Left lung (tissue), 10 donors: ENCODE measurements around the gene TTC39C. TPM values are rescaled to one million over a fixed set of nuclear protein-coding genes. Genes with fewer than 3 reads are reported as not detected.

Experiments
- ATAC-seq: fragments of 200-7000 bp; cut with Tn5 transposase; one replicate; pipeline ENCODE4 v1.9.1; 2020; ENCODE audit warnings: moderate library complexity
- DNase-seq, 4 donors: peaks; one replicate each; pipeline ENCODE4 v3.0.0-alpha.2; 2013 to 2020
- H3K27ac ChIP-seq, 2 donors: fragments of 200-600 bp; sonication (generic) in 1 of 2; one replicate each; pipeline versions ENCODE4 v1.5.0 to v1.8.0; 2020 to 2021
- H3K27me3 ChIP-seq, 2 donors: fragments of 200-600 bp; sonication (generic) in 1 of 2; one replicate each; pipeline versions ENCODE4 v1.5.0 to v1.8.0; 2020 to 2021
- H3K36me3 ChIP-seq, 2 donors: fragments of 200-600 bp; sonication (generic) in 1 of 2; one replicate each; pipeline versions ENCODE4 v1.5.0 to v1.8.0; 2020 to 2021
- H3K4me1 ChIP-seq, 2 donors: fragments of 200-600 bp; one replicate each; pipeline ENCODE4 v1.8.0; 2021
- H3K4me3 ChIP-seq, 2 donors: fragments of 200-600 bp; sonication (generic) in 1 of 2; one replicate each; pipeline versions ENCODE4 v1.5.0 to v1.8.0; 2020 to 2021; ENCODE audit warnings: mild to moderate bottlenecking in 1 of 2
- H3K9me3 ChIP-seq, 2 donors: fragments of 200-600 bp; sonication (generic) in 1 of 2; one replicate each; pipeline versions ENCODE4 v1.5.0 to v1.8.0; 2020 to 2021
- CTCF ChIP-seq, 2 donors: fragments of 200-600 bp; sonication (generic) in 1 of 2; IDR thresholded peaks; one replicate each; pipeline versions ENCODE4 v1.5.0 to v1.8.0; 2021; ENCODE audit warnings: antibody characterized with exemption in 2 of 2
- intact Hi-C, 2 donors: fragments of 100-400 bp; cut with DNase I; formaldehyde crosslinking; loops; one replicate each; pipeline versions ENCODE4 v1.11.2 to v1.14.2; 2022
- polyA plus RNA-seq, 6 donors: library from polyadenylated mRNA; unstranded; fragments of 120-200 nt; gene quantifications; one replicate each; pipeline ENCODE4 v1.2.1, GENCODE V29; 2013; ENCODE audit not compliant: insufficient read length in 6 of 6
- total RNA-seq, 2 donors: library from RNA; stranded (reverse); fragmentation: NEBNext Ultra II Directional; extraction: Animal tissue kit (Norgen Biotek cat#: 25700); gene quantifications; one replicate each; pipeline ENCODE4 v1.2.1, GENCODE V29; 2021
- donor health status: DM: no; HTN: yes; CAD: no.
- donor health status: DM: no; HTN: no; CAD: no.

TTC39C gene
- total and polyA plus RNA-seq, 8 donors, result 12.0 to 19.3 (median 15.1) TPM

- H3K27me3 ChIP-seq, result no peaks in the 10 kb centered on the region
- intact Hi-C loops, result no loop called here
- no peak for DNase-seq
Observed at GRCh38 chr18:24006712-24007313, 7.7 kb upstream of the TTC39C start.

GRCh38 chr18:24009246-24009645 is 5.3 kb upstream of the TTC39C start:
- intact Hi-C loops, result no loop called here
- no peak for TF ChIP-seq CTCF (IDR thresholded peaks at IDR 0.05)
- no peaks in the 10 kb centered on the region for H3K9me3 ChIP-seq
- no peak for DNase-seq
- H3K36me3 ChIP-seq, result no peaks in the 10 kb centered on the region
- peaks cover 0 to 25% of the 10 kb centered on the region in 2 donors for H3K4me1 ChIP-seq
- H3K4me3 ChIP-seq, result no peak overlapping the region
- no peak for ATAC-seq
- H3K27me3 ChIP-seq, result peaks cover 0 to 3% of the 10 kb centered on the region in 2 donors
- no peak overlapping the region for H3K27ac ChIP-seq

More at GRCh38 chr18:24006712-24007313, 7.7 kb upstream of the TTC39C start:
- no peak overlapping the region for H3K27ac ChIP-seq
- no peak overlapping the region for H3K4me3 ChIP-seq
- H3K36me3 ChIP-seq, result no peaks in the 10 kb centered on the region
- H3K4me1 ChIP-seq, result peaks cover 0 to 9% of the 10 kb centered on the region in 2 donors
- no peak for ATAC-seq
- H3K9me3 ChIP-seq, result no peaks in the 10 kb centered on the region
- no peak for TF ChIP-seq CTCF (IDR thresholded peaks at IDR 0.05)

- ATAC-seq (no peak), DNase-seq (no peak)
- Histone ChIP-seq H3K4me3 (no peak overlapping the region), H3K36me3 (no peaks in the 10 kb centered on the region), H3K27ac (no peak overlapping the region), H3K9me3 (no peaks in the 10 kb centered on the region), H3K27me3 (peaks cover 0 to 3% of the 10 kb centered on the region in 2 donors), H3K4me1 (peaks cover 0 to 26% of the 10 kb centered on the region in 2 donors)
- TF ChIP-seq CTCF (IDR thresholded peaks at IDR 0.05), result no peak
- intact Hi-C loops, result no loop called here
Observed at GRCh38 chr18:24009651-24010333, 4.8 kb upstream of the TTC39C start.

GRCh38 chr18:24010673-24011072 is 3.9 kb upstream of the TTC39C start:
- Histone ChIP-seq H3K36me3 (no peaks in the 10 kb centered on the region), H3K4me1 (peaks cover 3 to 30% of the 10 kb centered on the region in 2 donors), H3K4me3 (no peak overlapping the region), H3K27ac (no peak overlapping the region), H3K27me3 (peaks cover 0 to 3% of the 10 kb centered on the region in 2 donors), H3K9me3 (no peaks in the 10 kb centered on the region)
- DNase-seq, result no peak
- TF ChIP-seq CTCF (IDR thresholded peaks at IDR 0.05), result no peak
- intact Hi-C loops, result no loop called here
- ATAC-seq, result no peak

- peaks cover 9 to 36% of the 10 kb centered on the region in 2 donors for H3K4me1 ChIP-seq
- H3K36me3 ChIP-seq, result no peaks in the 10 kb centered on the region
- no peak for TF ChIP-seq CTCF (IDR thresholded peaks at IDR 0.05)
- intact Hi-C loops, result no loop called here
- H3K4me3 ChIP-seq, result no peak overlapping the region
- DNase-seq (no peak), ATAC-seq (no peak)
- H3K27me3 ChIP-seq, result peaks cover 0 to 3% of the 10 kb centered on the region in 2 donors
- no peak overlapping the region for H3K27ac ChIP-seq
- H3K9me3 ChIP-seq, result no peaks in the 10 kb centered on the region
Observed at GRCh38 chr18:24011123-24011917, 3.2 kb upstream of the TTC39C start.
